GM21619 (cell line): ENCODE measurements around the gene ARL8B.
"Not testable (repeated sequence)": the region's sequence is repeated elsewhere in the genome, so short reads cannot be mapped to it uniquely, and the experiment has no call there.

Source experiments
- ATAC-seq: cut with Tn5 transposase; IDR thresholded peaks from one replicate; pipeline ENCODE4 v1.9.1; 2021; ENCODE audit not compliant: unreplicated experiment

The ARL8B gene

DNA sequence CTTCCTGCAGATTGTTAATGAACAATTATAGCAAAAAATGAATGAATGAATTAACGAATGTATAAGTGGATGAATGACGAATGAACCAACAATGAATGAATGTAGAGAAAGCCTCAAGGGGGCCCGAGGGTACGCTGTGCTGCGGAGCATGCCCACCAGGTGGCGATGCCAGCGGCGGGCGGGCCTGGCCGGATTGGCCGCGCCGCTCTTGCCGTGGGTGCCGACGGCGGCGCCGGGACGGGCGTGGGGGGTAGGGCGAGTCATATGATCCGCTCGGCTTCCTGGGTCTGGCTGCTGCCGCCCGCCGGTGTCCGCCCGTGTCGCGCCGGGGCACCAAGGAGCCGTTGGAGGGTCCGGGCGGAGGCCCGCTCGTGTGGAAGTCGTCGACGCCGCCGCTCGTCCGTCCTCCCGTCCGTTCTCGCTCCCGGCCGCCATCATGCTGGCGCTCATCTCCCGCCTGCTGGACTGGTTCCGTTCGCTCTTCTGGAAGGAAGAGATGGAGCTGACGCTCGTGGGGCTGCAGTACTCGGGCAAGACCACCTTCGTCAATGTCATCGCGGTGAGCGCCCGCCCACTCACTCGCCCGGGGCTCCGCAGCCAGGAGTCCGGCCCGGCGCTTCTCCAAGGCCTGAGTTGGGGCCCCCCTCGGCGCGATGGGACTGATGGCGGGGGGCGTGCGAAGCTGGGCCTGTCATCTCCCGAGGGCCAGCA is at the start of gene ARL8B:
TSS of gene ARL8B (plus strand) at position 263 of the 711 bp plus-strand sequence. CDS start at position 437, 174 bp downstream.
- ATAC-seq, result peak; percentile 94

DNA sequence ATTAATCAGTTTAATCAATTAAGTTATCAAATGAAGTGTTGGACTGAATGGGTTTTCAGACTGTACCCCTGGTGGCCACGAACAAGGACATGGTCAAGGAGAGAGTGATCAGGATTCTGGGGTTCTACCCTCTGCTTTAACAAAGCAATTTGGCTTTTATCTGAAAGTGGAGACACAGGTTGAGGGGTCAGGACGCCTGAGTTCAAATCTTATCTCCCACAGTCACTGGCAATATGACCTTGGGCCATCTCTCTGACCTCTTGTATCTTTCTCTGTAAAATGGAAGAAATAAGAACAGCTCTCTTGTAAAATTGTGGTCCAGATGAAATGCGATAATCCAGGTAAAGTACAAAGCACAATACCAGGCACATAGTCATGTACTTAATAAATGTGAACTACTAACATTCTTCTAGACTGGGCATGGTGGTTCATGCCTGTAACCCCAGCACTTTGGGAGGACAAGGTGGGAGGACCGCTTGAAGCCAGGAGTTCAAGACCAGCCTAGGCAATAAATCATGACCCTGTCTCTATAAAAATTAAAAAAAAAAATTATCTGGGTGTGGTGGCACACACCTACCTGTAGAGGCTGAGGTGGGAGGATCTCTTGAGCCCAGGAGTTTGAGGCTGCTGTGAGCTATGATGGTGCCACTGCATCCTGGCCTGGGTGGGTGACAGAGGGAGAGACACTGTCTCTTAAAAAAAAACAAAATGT is 48.6 kb upstream of the ARL8B start:
- ATAC-seq, result no peak

DNA sequence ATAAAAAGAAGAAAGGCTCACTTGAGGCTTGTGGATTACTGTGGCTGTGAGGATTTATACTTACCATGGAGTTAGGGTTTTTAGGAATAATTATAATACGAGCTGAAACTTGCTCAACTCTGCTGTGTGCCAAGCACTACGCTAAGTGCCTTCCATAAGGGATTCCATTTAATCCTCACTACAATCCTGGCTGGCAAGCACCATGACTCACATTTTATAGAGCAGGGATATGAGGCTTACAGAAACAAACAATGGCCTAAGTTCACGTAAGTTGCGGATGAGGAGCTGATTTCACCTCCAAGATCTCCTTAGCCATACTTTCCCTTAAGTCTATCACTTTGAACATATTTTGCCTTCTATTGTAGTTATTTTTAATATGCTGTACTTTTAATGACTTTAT is 43.9 kb upstream of the ARL8B start:
- ATAC-seq, result no peak

DNA sequence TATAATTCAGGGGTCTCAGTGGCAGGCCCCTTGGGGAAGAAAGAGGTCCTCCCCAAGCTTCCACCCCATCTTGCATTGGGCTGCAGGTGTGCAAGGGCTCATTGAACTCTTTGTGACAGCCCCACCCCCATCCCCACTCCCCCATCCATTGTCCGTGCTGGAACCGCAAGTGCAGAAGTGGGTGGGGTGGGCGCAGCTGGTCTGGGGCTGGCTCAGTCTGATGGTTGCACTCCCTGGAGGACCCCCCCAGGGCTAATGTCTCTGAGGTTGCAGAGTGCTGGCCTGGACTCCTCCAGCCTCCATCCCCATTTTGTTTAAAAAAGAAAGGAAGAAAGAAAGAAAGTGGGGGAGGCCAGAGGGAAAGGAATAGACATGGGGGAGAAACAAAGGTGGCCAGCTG is 42.3 kb upstream of the ARL8B start:
- no peak for ATAC-seq

DNA sequence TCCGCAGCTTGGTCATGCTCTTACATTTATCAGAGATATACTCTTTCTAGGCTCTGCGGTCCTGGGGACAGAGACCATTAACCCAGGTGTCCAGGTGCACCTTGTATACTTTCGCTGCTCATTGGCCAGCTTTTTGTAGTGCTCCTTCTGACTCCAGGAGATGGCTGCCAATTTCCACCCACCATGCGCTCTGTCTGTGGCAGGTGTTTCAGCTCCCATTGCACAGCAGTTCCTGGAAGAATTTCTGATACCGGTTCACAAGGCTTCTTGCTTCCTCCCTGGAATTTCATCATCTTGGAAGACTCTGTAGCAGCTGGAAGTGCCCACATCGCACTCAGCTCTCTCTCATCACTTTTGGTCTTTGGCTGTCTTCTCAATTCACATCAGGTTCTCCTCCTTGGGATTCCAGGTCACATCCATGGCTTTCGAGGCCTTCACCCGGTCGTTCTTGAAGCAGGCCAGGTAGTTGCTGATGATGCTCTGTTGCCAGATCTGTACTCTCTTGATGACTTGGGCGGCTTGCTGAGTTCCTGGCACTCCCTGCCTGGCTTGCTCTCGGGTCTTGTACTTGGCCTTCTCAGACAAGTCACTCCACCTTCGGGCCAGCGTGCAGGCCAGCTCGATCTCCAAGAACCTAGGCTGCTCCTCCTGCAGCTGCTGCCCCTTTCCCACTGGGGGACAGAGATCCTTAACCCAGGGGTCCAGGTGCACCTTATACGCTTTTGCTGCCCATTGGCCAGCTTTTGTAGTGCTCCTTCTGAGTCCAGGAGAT is 41.1 kb upstream of the ARL8B start:
- no peak for ATAC-seq

DNA sequence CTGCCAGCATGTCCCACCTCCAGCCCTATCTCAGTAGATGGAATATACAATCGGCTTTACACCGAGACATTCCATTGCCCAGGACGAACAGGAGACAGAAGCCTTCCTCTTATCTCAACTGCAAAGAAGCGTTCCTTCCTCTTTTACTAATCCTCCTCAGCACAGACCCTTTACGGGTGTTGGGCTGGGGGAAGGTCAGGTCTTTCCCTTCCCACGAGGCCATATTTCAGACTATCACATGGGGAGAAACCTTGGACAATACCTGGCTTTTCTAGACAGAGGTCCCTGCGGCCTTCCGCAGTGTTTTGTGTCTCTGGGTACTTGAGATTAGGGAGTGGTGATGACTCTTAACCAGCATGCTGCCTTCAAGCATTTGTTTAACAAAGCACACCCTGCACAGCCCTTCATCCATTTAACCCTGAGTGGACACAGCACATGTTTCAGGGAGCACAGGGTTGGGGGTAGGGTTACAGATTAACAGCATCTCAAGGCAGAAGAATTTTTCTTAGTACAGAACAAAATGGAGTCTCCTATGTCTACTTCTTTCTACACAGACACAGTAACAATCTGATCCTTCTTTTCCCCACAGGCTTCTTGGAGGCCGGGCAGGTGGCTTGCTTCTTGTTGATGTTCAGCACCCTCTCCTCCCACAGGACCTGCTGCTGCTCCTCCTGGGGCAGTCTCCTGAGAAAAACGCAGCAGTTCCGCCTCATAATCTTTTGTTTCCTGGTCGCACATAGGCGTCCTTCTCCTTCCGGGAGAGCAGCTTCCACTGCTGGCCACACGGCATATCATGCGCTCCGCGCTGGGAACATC is 39.9 kb upstream of the ARL8B start:
- ATAC-seq, result not testable (repeated sequence)

DNA sequence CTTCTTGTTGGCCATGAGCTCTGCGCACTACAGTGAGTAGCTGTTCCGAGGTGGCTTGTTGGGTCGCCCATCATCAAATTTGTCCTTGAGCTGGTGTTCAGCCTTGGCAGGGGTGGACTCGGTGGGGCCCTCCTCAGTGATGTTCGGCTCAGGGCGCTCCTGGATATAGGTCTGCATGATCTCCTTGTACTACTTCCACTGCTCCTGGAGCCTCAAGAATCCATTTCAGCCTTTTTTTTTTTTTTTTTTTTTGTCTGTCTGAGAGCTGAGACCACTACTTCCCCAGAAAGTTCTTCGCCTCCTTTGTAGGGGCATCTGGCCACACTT is 39.3 kb upstream of the ARL8B start:
- no peak for ATAC-seq

DNA sequence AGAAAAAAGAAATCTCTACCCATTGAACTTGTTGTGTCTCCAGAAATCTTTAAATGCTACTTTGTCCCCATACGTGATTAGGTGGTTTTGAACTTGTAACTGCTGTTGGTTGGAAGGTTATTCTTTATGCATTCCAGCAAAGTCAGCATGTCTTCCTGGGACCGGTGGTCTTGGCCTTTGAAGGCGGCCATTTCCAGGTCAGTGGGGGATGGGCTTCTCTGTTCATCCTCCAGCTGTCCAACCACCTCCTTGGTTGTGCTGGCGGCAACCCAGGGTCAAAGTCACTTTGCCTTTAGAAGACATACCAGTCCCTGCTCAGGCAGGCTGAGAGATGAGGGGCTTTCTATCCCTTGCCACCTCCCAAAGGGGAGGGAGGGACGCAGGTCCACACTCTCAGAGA is 37.9 kb upstream of the ARL8B start:
- ATAC-seq, result no peak

DNA sequence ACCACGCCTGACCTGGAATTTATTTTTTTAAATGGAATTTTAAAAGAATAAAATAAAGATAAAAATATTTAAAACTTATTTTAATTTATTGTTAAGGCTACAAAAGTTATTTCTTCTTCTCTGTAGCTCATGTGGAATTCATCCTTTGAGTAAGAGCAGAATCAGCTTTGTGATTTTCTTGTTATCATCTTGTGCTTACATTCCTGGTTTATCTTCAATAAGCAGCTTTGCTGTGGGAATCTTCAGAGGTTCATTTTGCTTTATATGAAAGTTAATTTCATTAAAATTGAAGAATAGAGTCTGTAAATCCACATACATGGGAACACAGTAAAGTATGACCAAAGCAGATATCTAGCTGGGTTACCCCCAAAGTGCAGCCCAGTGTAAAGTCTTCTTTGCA is 35.4 kb upstream of the ARL8B start:
- no peak for ATAC-seq

DNA sequence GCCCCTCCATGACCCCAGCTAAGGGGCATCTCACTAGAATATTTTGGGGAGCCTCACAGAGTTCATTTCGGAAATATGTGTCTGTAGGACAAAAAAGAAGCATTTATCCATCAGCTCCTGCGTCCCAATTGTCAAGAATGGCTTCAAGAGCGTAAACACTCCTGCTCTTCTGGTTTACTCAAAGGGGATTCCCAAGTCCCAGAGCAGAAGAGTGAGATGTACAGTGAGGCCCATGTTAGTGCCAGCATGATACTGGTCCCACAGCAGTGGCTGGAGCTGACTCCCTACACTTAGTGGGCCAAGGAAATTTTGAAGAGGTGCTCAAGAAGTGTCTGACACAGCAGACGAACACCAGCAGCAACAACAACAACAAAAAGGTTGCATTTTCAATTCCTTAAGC is 34.9 kb upstream of the ARL8B start:
- ATAC-seq, result no peak

DNA sequence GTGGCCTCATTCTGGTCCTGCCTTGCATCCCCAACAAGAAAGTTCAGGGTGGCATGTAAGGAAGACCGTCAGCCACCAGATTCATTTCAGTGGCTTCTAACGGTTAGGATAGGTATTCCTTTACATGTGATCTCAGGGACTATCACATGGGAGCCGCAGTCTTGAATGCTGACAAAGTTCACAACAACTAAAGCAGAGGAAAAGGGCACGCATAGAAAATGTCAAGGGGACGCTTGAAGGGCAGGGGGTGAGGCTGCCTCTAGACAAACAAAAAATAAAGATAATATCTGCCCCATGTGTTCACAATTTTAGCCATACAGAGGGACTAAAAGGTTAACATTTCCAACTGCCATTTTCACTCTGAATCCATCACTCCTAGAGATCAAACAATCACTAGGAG is 31.9 kb upstream of the ARL8B start:
- no peak for ATAC-seq

DNA sequence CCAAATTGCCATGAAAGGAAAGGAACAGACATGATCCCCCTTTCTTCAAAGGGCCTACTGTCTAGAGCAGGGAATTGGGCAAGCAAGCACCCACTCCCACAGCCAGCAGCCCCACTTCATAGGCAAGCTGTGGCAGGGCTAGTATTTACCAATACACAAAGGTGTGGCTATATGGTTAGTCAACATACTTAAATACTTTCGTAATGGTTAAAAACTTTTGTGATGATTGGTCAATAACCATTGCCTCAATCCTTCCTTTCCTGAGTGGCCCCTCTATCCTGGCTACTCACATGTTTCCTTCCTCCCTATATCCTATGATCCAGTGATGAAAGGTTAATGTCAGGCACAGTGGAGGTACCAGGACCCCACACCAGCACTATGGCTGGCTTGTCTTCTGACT is 30.1 kb upstream of the ARL8B start:
- ATAC-seq, result no peak

DNA sequence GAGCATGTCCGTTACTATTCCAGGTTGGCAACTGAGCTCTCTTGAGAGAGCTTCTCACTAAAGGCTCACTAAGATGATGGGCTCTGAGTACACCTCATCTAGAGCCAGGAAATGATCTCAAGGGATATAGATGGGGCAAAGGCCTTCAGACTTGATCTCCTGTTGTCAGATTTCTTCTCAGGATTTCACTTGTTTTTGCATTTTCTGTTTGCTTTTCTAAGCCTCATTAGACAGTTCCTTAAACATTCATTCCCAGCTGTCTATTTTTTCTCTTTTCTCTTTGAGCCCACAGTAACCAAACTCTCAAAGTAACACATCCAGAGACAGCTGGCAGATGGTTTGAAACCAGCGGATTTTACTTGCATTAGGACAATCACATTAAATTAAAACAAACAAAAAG is 28.4 kb upstream of the ARL8B start:
- no peak for ATAC-seq

DNA sequence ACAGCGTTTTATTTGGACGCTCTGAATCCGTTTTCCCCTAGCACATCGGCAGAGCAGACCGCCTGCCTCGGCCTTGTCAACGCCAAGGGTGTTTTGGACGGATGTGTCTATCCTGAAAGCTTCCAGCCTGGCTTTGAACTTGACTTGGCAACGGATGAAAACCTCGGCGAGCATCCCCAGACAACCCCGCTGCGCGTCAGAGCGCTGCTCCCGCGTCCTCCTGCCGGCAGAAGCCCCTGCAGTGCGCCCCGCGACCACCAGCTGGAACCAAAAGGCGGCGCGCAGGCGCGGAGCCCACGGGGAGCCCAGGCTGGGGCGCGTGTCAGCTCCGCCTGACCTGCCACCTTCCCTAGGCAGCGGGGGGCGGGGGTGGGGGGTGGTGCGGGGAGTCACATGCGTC is 26.2 kb upstream of the ARL8B start:
- ATAC-seq, result no peak

DNA sequence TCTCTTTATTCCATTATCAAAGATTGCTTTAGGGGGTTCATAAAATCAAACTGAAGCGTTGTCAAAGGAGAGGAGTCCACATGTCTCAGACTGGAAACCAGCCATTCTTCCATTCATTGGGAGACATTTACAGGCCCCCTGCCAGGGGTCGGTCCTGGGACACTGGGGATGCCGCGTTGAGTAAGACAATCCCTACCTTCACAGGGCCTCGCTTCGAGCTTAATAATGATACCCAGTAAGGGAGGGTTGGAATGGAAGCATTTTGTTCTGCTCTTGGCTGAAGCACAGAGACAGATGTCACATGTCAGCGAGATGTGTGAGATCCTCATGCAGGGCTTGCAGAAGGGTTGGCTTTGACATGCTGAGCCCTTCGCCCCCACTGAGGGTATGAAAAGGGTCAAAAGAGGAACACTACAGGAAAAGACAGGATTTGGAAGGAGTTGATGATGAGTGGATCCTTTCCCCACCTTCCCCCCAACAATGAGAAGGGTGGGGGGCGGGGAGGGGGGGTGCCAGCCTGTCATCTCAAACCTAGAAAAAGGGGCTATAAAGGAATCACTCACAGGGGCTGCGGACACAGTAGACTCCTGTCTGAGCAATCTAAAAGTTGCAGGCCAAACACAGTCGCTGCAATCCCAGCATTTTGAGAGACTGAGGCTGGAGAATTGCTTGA is 25.6 kb upstream of the ARL8B start:
- no peak for ATAC-seq

DNA sequence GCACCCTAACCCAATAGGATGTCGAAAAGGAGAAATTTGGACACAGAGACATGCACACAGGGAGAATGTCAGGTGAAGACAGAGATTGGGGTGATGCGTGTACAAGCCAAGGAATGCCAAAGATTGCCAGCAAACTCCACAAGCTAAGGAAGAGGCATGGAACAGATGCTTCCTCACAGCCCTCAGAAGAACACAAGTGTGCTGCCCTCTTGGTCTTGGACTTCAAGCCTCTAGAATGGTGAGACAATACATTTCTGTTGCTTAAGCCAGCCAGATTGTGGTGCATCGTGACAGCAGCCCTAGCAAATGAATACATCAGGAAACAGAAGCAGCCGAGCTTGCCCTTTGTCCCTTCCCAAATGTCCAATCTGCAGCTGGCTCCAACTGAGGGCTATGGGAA is 23.7 kb upstream of the ARL8B start:
- no peak for ATAC-seq

DNA sequence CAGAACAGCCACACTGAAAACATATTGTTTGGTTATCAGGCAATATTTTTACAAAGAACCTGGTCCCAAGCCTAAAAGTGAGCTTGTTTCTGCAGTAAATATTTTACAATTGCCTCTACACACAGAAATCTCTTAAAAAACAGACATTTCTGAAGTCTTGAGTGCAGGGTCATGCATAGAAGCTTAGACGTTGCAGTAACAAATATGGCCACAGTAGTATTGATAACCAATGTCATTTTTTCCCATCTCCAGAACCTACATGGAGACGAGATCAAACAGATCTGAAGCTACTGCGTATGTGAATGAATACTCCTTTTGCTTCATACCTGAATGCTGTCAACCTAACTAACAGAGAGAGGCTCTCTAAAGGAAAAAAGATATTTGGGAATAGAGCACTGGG is 19.6 kb upstream of the ARL8B start:
- ATAC-seq, result no peak

DNA sequence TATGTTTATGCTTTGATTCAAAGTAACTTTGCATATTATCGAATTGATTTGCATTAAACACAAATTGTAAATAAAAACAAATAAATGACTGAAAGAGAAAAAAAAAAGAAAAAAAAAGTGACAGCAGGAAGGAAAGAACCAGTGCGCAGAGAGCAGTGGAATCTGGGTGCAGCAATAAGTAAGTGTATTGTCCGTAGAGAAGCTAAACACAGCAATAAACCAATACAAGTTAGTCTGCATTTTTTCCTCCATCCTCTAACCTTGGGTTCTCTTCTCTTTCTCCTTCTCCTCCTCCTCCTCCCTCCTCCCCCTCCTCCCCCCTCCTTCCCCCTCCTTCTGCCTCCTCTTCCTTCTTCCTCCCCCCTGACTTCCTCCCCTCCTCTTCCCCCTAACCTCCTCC is 18.3 kb upstream of the ARL8B start:
- no peak for ATAC-seq

DNA sequence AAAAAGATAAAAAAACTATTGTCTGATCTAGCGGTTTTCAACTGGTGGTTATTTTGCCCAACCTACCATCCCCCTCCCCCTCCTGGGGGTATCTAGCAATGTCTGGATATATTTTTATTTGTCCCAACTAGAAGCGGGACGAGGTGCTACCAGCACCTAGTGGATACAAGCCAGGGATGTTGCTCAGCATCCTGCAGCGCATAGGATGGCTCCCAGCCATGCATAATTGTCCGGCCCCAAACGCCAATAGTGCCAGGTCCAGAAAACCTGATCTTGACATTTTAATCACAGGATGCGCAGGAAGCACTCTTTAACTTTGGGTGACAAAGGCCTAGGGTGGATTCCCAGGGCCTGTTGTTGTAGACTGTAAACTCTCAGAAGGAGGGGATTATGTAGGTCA is 17.0 kb upstream of the ARL8B start:
- ATAC-seq, result no peak

DNA sequence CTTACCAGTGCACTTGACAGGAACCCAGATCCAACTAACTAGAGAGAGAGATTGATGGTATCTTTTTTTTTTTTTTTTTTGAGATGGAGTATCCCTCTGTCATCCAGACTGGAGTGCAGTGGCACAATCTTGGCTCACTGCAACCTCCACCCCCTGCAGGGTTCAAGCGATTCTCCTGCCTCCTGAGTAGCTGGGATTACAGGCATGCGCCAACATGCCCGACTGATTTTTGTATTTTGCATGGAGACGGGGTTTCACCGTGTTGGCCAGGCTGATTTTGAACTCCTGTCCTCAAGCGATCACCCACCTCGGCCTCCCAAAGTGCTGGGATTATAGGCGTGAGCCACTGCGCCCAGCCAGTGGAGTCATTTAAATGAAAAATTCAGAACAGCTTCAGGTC is 15.7 kb upstream of the ARL8B start:
- not testable (repeated sequence) for ATAC-seq

DNA sequence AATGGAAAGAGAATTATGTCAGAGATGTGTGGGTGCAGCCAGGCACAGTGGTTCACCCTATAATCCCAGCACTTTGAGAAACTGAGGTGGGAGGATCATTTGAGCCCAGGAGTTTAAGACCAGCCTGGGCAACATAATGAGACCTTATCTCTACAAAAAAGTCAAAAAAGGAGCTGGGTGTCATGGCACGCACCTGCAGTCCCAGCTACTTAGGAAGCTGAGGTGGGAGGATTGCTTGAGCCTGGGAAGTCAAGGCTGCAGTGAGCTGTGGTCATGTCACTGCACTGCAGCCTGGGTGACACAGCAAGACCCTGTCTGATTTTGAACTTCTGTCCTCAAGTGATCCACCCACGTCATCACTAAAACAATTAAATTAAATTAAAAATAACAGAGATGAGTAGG is 15.2 kb upstream of the ARL8B start:
- not testable (repeated sequence) for ATAC-seq
